ENCODE data around the gene PLXDC2.
A peak's percentile ranks its signal among the peaks of the same experiment; 100 is the strongest.
"Not testable (repeated sequence)": the region's sequence is repeated elsewhere in the genome, so short reads cannot be mapped to it uniquely, and the experiment has no call there.

Gene PLXDC2

GRCh38 chr10:20209098-20209497, 392.9 kb downstream of the PLXDC2 start:
- H3K4me3 ChIP-seq (ENCODE audit: low read length); H3K27ac ChIP-seq (ENCODE audit: low read depth, low read length); H3K9ac ChIP-seq (ENCODE audit: low read depth, low read length); H3K4me1 ChIP-seq (ENCODE audit: insufficient read depth, low read length); H3K9me3 ChIP-seq (ENCODE audit: insufficient read depth, low read depth, low read length); H3K27me3 ChIP-seq (ENCODE audit: insufficient read depth, low read length); H3K36me3 ChIP-seq (ENCODE audit: insufficient read depth, low read length): not testable (repeated sequence)
- WGBS, result 61% methylated on average over 7 of the region's 7 CpGs

GRCh38 chr10:20215547-20216152, 399.4 kb downstream of the PLXDC2 start:
- Histone ChIP-seq H3K36me3 (ENCODE audit: insufficient read depth, low read length) (0 out of 2 replicates have a peak, but pooled peaks cover 5% of the 10 kb centered on the region), H3K4me3 (ENCODE audit: low read length) (no peak overlapping the region), H3K9me3 (ENCODE audit: insufficient read depth, low read depth, low read length) (peaks cover 3% of the 10 kb centered on the region; the same call in 1 of the 2 replicates), H3K27ac (ENCODE audit: low read depth, low read length) (peak overlapping the region; percentile 40; the same call in 1 of the 2 replicates), H3K27me3 (ENCODE audit: insufficient read depth, low read length) (no peaks in the 10 kb centered on the region), H3K9ac (ENCODE audit: low read depth, low read length) (no peak overlapping the region), H3K4me1 (ENCODE audit: insufficient read depth, low read length) (peaks cover 35% of the 10 kb centered on the region)
- 6% methylated on average over 3 of the region's 3 CpGs for WGBS

- Histone ChIP-seq H3K36me3 (ENCODE audit: insufficient read depth, low read length) (0 out of 2 replicates have a peak, but pooled peaks cover 5% of the 10 kb centered on the region), H3K4me1 (ENCODE audit: insufficient read depth, low read length) (peaks cover 12% of the 10 kb centered on the region), H3K27me3 (ENCODE audit: insufficient read depth, low read length) (no peaks in the 10 kb centered on the region), H3K4me3 (ENCODE audit: low read length) (no peak overlapping the region), H3K27ac (ENCODE audit: low read depth, low read length) (no peak overlapping the region), H3K9ac (ENCODE audit: low read depth, low read length) (no peak overlapping the region), H3K9me3 (ENCODE audit: insufficient read depth, low read depth, low read length) (no peaks in the 10 kb centered on the region)
- 89% methylated on average over 1 of the region's 1 CpG for WGBS
These were observed 405.1 kb downstream of the PLXDC2 start for GRCh38 chr10:20221356-20221755.

- Histone ChIP-seq H3K4me3 (ENCODE audit: low read length) (no peak overlapping the region), H3K27ac (ENCODE audit: low read depth, low read length) (no peak overlapping the region), H3K4me1 (ENCODE audit: insufficient read depth, low read length) (no peaks in the 10 kb centered on the region), H3K9ac (ENCODE audit: low read depth, low read length) (no peak overlapping the region), H3K27me3 (ENCODE audit: insufficient read depth, low read length) (no peaks in the 10 kb centered on the region), H3K36me3 (ENCODE audit: insufficient read depth, low read length) (no peaks in the 10 kb centered on the region), H3K9me3 (ENCODE audit: insufficient read depth, low read depth, low read length) (no peaks in the 10 kb centered on the region)
These were observed 412.5 kb downstream of the PLXDC2 start for GRCh38 chr10:20228729-20229128.

GRCh38 chr10:20232079-20232705, 416.0 kb downstream of the PLXDC2 start:
- no peaks in the 10 kb centered on the region for H3K36me3 ChIP-seq (ENCODE audit: insufficient read depth, low read length)
- H3K4me3 ChIP-seq (ENCODE audit: low read length), result no peak overlapping the region
- no peak overlapping the region for H3K9ac ChIP-seq (ENCODE audit: low read depth, low read length)
- 94% methylated on average over 2 of the region's 2 CpGs for WGBS
- H3K9me3 ChIP-seq (ENCODE audit: insufficient read depth, low read depth, low read length), result no peaks in the 10 kb centered on the region
- no peak overlapping the region for H3K27ac ChIP-seq (ENCODE audit: low read depth, low read length)
- H3K4me1 ChIP-seq (ENCODE audit: insufficient read depth, low read length), result no peaks in the 10 kb centered on the region
- H3K27me3 ChIP-seq (ENCODE audit: insufficient read depth, low read length), result no peaks in the 10 kb centered on the region

- Histone ChIP-seq H3K4me1 (ENCODE audit: insufficient read depth, low read length) (no peaks in the 10 kb centered on the region), H3K9ac (ENCODE audit: low read depth, low read length) (no peak overlapping the region)
These were observed 417.2 kb downstream of the PLXDC2 start for GRCh38 chr10:20233423-20233822.

GRCh38 chr10:20234579-20234978, 418.3 kb downstream of the PLXDC2 start:
- no peak overlapping the region for H3K9ac ChIP-seq (ENCODE audit: low read depth, low read length)
- WGBS, result 95% methylated on average over 3 of the region's 5 CpGs
- H3K27me3 ChIP-seq (ENCODE audit: insufficient read depth, low read length), result no peaks in the 10 kb centered on the region
- H3K36me3 ChIP-seq (ENCODE audit: insufficient read depth, low read length), result no peaks in the 10 kb centered on the region
- H3K4me3 ChIP-seq (ENCODE audit: low read length), result no peak overlapping the region
- H3K27ac ChIP-seq (ENCODE audit: low read depth, low read length), result no peak overlapping the region
- H3K4me1 ChIP-seq (ENCODE audit: insufficient read depth, low read length), result no peaks in the 10 kb centered on the region
- no peaks in the 10 kb centered on the region for H3K9me3 ChIP-seq (ENCODE audit: insufficient read depth, low read depth, low read length)

More at GRCh38 chr10:20233423-20233822, 417.2 kb downstream of the PLXDC2 start:
- Histone ChIP-seq H3K27ac (ENCODE audit: low read depth, low read length) (no peak overlapping the region), H3K4me3 (ENCODE audit: low read length) (no peak overlapping the region), H3K36me3 (ENCODE audit: insufficient read depth, low read length) (no peaks in the 10 kb centered on the region), H3K27me3 (ENCODE audit: insufficient read depth, low read length) (no peaks in the 10 kb centered on the region), H3K9me3 (ENCODE audit: insufficient read depth, low read depth, low read length) (no peaks in the 10 kb centered on the region)

GRCh38 chr10:20237091-20237570, 420.9 kb downstream of the PLXDC2 start:
- H3K27ac ChIP-seq (ENCODE audit: low read depth, low read length), result no peak overlapping the region
- no peaks in the 10 kb centered on the region for H3K4me1 ChIP-seq (ENCODE audit: insufficient read depth, low read length)
- no peak overlapping the region for H3K4me3 ChIP-seq (ENCODE audit: low read length)
- WGBS, result 80% methylated on average over 1 of the region's 2 CpGs
- no peak overlapping the region for H3K9ac ChIP-seq (ENCODE audit: low read depth, low read length)
- H3K27me3 ChIP-seq (ENCODE audit: insufficient read depth, low read length), result no peaks in the 10 kb centered on the region
- no peaks in the 10 kb centered on the region for H3K9me3 ChIP-seq (ENCODE audit: insufficient read depth, low read depth, low read length)
- no peaks in the 10 kb centered on the region for H3K36me3 ChIP-seq (ENCODE audit: insufficient read depth, low read length)

GRCh38 chr10:20237586-20237985, 421.4 kb downstream of the PLXDC2 start:
- Histone ChIP-seq H3K4me3 (ENCODE audit: low read length) (no peak overlapping the region), H3K9ac (ENCODE audit: low read depth, low read length) (no peak overlapping the region), H3K4me1 (ENCODE audit: insufficient read depth, low read length) (no peaks in the 10 kb centered on the region), H3K27ac (ENCODE audit: low read depth, low read length) (no peak overlapping the region), H3K27me3 (ENCODE audit: insufficient read depth, low read length) (no peaks in the 10 kb centered on the region), H3K9me3 (ENCODE audit: insufficient read depth, low read depth, low read length) (no peaks in the 10 kb centered on the region), H3K36me3 (ENCODE audit: insufficient read depth, low read length) (no peaks in the 10 kb centered on the region)

- Histone ChIP-seq H3K4me3 (ENCODE audit: low read length) (no peak overlapping the region), H3K27me3 (ENCODE audit: insufficient read depth, low read length) (no peaks in the 10 kb centered on the region), H3K27ac (ENCODE audit: low read depth, low read length) (no peak overlapping the region), H3K9me3 (ENCODE audit: insufficient read depth, low read depth, low read length) (no peaks in the 10 kb centered on the region), H3K36me3 (ENCODE audit: insufficient read depth, low read length) (peaks cover 7% of the 10 kb centered on the region; the same call in 1 of the 2 replicates), H3K9ac (ENCODE audit: low read depth, low read length) (no peak overlapping the region), H3K4me1 (ENCODE audit: insufficient read depth, low read length) (no peaks in the 10 kb centered on the region)
- WGBS, result 100% methylated on average over 1 of the region's 1 CpG
These were observed 424.4 kb downstream of the PLXDC2 start for GRCh38 chr10:20240643-20241042.

- no peak overlapping the region for H3K4me3 ChIP-seq (ENCODE audit: low read length)
- peaks cover 22% of the 10 kb centered on the region for H3K4me1 ChIP-seq (ENCODE audit: insufficient read depth, low read length)
- H3K36me3 ChIP-seq (ENCODE audit: insufficient read depth, low read length), result peaks cover 11% of the 10 kb centered on the region; the same call in 1 of the 2 replicates
- no peak overlapping the region for H3K27ac ChIP-seq (ENCODE audit: low read depth, low read length)
- H3K9me3 ChIP-seq (ENCODE audit: insufficient read depth, low read depth, low read length), result no peaks in the 10 kb centered on the region
- no peak overlapping the region for H3K9ac ChIP-seq (ENCODE audit: low read depth, low read length)
- H3K27me3 ChIP-seq (ENCODE audit: insufficient read depth, low read length), result no peaks in the 10 kb centered on the region
- WGBS, result 83% methylated on average over 3 of the region's 3 CpGs
These were observed 431.2 kb downstream of the PLXDC2 start for GRCh38 chr10:20247454-20247853.
